K562 (cell line): ENCODE results near the gene GRIK5. TPM values are rescaled to one million over a fixed set of nuclear protein-coding genes. Genes with fewer than 3 reads are reported as not detected.

Experiments used
- BRCA1 ChIP-seq, 2 experiments: fragments of 450-650 bp in 1 of 2; sonication (generic) in 1 of 2; formaldehyde crosslinking in 1 of 2; IDR thresholded peaks; 2 replicates each; pipeline versions ENCODE4 v1.5.0 to v1.6.1; 2017 to 2020; ENCODE audit warnings: mild to moderate bottlenecking in 1 of 2, missing genetic modification reagents in 1 of 2
- E2F6 ChIP-seq, 2 experiments: IDR thresholded peaks; 2 replicates each; pipeline ENCODE4 v1.6.1; 2011; ENCODE audit warnings: borderline replicate concordance in 1 of 2, control low read depth in 1 of 2, low read depth in 1 of 2, low read length in 1 of 2, mild to moderate bottlenecking in 1 of 2, mixed read lengths in 1 of 2, moderate library complexity in 1 of 2; ENCODE audit not compliant: insufficient read depth in 1 of 2, insufficient read length in 1 of 2, poor library complexity in 1 of 2, severe bottlenecking in 1 of 2; ENCODE audit errors: extremely low read depth in 1 of 2
- ETV6 ChIP-seq, 3 experiments: fragments of 150-350 bp in 1 of 3; sonication (generic) in 1 of 3; formaldehyde crosslinking in 1 of 3; IDR thresholded peaks; 2 replicates each; pipeline versions ENCODE4 v1.6.1 to v1.8.0; 2014 to 2022; ENCODE audit warnings: borderline replicate concordance in 2 of 3, low read depth in 2 of 3, antibody characterized with exemption in 1 of 3, low read length in 1 of 3, mild to moderate bottlenecking in 1 of 3, missing genetic modification reagents in 1 of 3
- MGA ChIP-seq: fragments of 450-650 bp; IDR thresholded peaks from 2 replicates; pipeline ENCODE4 v1.6.1; 2016; ENCODE audit warnings: mild to moderate bottlenecking, moderate library complexity
- MLLT1 ChIP-seq, 2 experiments: fragments of 450-650 bp; IDR thresholded peaks; 2 replicates each; pipeline ENCODE4 v1.6.1; 2016
- MNT ChIP-seq, 2 experiments: fragments of 450-650 bp; conservative IDR thresholded peaks; 2 replicates each; pipeline ENCODE4 v1.6.1; 2017; ENCODE audit warnings: mild to moderate bottlenecking in 2 of 2, moderate library complexity in 2 of 2
- NR4A1 ChIP-seq, 2 experiments: fragments of 250-450 bp in 1 of 2; fragments of 450-650 bp in 1 of 2; sonication (Bioruptor Pico) in 1 of 2; IDR thresholded peaks; 2 replicates each; pipeline versions ENCODE4 v1.4.0 to v1.6.1; 2016 to 2020; ENCODE audit warnings: mild to moderate bottlenecking in 2 of 2, missing compliant biosample characterization in 1 of 2, missing genetic modification characterization in 1 of 2, moderate library complexity in 1 of 2
- TAL1 ChIP-seq: fragments of 450-650 bp; IDR thresholded peaks from 2 replicates; pipeline ENCODE4 v1.6.1; 2016; ENCODE audit warnings: mild to moderate bottlenecking
- ZBTB17 ChIP-seq: fragments of 450-650 bp; formaldehyde crosslinking; IDR thresholded peaks from 2 replicates; pipeline ENCODE4 v1.4.0; 2020; ENCODE audit warnings: mild to moderate bottlenecking
- ZC3H4 ChIP-seq: sonication (generic); formaldehyde crosslinking; IDR thresholded peaks from 2 replicates; pipeline ENCODE4 v1.9.0; 2021; ENCODE audit warnings: missing genetic modification reagents, borderline replicate concordance
- polyA plus RNA-seq, 8 experiments: library from polyadenylated mRNA; depleted of rRNA in 4 of 8; stranded (reverse) in 5 of 8; unstranded in 3 of 8; fragments of >200 nt; fragmentation: Nextera tagmentation in 2 of 8; fragmentation: Illumina TruSeq in 1 of 8; extraction: Ambion mirVana in 2 of 8; extraction: Trizol in 1 of 8; gene quantifications; 2 replicates each; pipeline versions ENCODE4 v1.2.1 to v1.2.3, GENCODE V29; 2011 to 2014; ENCODE audit warnings: inconsistent platforms in 1 of 8, missing spikeins in 1 of 8
- total RNA-seq, 7 experiments: library from RNA; depleted of rRNA in 6 of 7; stranded (reverse); fragments of >200 nt in 6 of 7; fragmentation: Illumina TruSeq in 2 of 7; extraction: Trizol in 2 of 7; gene quantifications; 2 replicates each; pipeline versions ENCODE4 v1.2.1 to v1.2.3, GENCODE V29; 2011 to 2021; ENCODE audit warnings: low replicate concordance in 1 of 7

GRIK5 gene
- total and polyA plus RNA-seq, 9 of the 15 experiments (the other 6 are each of a cell fraction or from before 2014, with no cell fraction given) = 0.04 to 0.55 (median 0.27) TPM; not detected in 2

GRCh38 chr19:42091742-42092141 lies 21.7 kb upstream of the GRIK5 start (continued):
- TF ChIP-seq ZBTB17 (CRISPR knock-in tag) (peak; percentile 97), MNT (conservative IDR thresholded peaks at IDR 0.05) (peak in 1 of 2 experiments; percentile 38; a peak in 1 of 4 replicates), MGA (peak; percentile 84), MLLT1 (IDR thresholded peaks at IDR 0.05) (peak in 1 of 2 experiments; percentile 77; a peak in 2 of 4 replicates), ZC3H4 (CRISPR knock-in tag) (no peak), TAL1 (no peak), E2F6 (IDR thresholded peaks at IDR 0.05; ENCODE audit: borderline replicate concordance in 1 of 2, extremely low read depth in 1 of 2, insufficient read depth in 1 of 2, insufficient read length in 1 of 2, low read depth in 1 of 2, low read length in 1 of 2, poor library complexity in 1 of 2, severe bottlenecking in 1 of 2) (peak; percentile 33 to 58), NR4A1 (CRISPR knock-in tag; IDR thresholded peaks at IDR 0.05) (0 out of 2 replicates have a peak, but pooled peaks have one; percentile 36), NR4A1 (tag; IDR thresholded peaks at IDR 0.05) (no peak), ETV6 (IDR thresholded peaks at IDR 0.05; ENCODE audit: borderline replicate concordance in 1 of 2, low read depth in 2 of 2, low read length in 1 of 2) (no peak), ETV6 (CRISPR knock-in tag; IDR thresholded peaks at IDR 0.05; ENCODE audit: borderline replicate concordance) (no peak), BRCA1 (IDR thresholded peaks at IDR 0.05) (no peak), BRCA1 (CRISPR knock-in tag; IDR thresholded peaks at IDR 0.05) (no peak)
